B cell (primary cell): ENCODE measurements around the gene CACNA1H.

Source experiments
- EZH2 ChIP-seq: IDR thresholded peaks from 2 replicates; pipeline ENCODE4 v1.6.1; 2012; ENCODE audit warnings: borderline replicate concordance, low read depth, mild to moderate bottlenecking, moderate library complexity, low read length; ENCODE audit not compliant: insufficient read depth, poor library complexity, severe bottlenecking
- TF ChIP-seq, protein P1 (sequence below): fragments of 200-600 bp; IDR thresholded peaks from one replicate; pipeline ENCODE4 v1.8.0; 2022; ENCODE audit warnings: antibody characterized with exemption, mild to moderate bottlenecking

GRCh38 chr16:1132431-1132830 lies 20.5 kb upstream of the CACNA1H start:
- TF ChIP-seq, protein P1, sequence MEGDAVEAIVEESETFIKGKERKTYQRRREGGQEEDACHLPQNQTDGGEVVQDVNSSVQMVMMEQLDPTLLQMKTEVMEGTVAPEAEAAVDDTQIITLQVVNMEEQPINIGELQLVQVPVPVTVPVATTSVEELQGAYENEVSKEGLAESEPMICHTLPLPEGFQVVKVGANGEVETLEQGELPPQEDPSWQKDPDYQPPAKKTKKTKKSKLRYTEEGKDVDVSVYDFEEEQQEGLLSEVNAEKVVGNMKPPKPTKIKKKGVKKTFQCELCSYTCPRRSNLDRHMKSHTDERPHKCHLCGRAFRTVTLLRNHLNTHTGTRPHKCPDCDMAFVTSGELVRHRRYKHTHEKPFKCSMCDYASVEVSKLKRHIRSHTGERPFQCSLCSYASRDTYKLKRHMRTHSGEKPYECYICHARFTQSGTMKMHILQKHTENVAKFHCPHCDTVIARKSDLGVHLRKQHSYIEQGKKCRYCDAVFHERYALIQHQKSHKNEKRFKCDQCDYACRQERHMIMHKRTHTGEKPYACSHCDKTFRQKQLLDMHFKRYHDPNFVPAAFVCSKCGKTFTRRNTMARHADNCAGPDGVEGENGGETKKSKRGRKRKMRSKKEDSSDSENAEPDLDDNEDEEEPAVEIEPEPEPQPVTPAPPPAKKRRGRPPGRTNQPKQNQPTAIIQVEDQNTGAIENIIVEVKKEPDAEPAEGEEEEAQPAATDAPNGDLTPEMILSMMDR, result no peak
- TF ChIP-seq EZH2, result no peak
